ENCODE measurements around the gene USH1C.

DNA sequence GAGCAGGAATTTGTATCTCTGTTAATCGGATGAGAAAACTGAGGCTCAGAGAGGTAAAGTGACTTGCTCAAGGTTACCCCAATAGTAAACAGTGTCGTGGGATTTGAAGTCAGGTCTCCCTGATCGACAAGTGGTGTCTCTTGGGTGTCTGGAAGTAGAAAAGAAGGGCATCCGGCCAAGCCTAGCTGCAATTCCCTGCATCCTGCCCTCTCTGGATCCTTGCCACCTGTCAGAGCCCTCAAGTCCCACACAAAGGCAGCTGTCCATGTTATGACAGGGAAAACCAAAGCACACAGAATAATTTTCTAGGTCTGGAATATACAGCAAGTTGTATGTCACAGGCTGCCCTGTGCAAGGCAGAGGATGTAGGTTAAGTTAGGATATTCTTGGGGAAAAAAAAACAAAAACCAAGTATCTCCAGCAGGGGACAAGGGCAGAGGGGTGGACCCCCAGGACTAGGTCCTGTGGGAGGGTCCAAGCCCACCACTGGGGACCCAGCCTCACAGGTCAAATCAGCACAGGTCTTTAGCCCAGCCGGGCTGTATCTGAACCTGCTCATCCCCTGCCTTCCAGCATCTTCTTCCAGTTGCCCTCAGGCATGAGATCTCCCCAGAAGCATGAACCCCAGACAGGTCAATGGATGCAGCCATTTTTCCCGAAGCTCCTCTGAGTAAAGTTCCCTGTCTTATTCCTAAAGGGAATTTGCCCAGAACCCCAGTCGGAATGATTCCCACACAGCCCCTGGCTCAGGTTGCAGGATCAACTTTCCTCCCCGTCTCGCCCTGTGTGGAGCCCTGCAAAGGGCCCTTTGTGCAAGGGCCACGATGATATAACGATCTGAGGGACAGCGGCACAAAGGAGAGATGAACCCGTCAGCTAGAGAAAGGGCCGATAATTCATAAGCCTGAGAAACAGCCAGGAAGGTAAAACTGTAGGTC, 15.0 kb downstream of the USH1C start:
- TF ChIP-seq, protein P1, sequence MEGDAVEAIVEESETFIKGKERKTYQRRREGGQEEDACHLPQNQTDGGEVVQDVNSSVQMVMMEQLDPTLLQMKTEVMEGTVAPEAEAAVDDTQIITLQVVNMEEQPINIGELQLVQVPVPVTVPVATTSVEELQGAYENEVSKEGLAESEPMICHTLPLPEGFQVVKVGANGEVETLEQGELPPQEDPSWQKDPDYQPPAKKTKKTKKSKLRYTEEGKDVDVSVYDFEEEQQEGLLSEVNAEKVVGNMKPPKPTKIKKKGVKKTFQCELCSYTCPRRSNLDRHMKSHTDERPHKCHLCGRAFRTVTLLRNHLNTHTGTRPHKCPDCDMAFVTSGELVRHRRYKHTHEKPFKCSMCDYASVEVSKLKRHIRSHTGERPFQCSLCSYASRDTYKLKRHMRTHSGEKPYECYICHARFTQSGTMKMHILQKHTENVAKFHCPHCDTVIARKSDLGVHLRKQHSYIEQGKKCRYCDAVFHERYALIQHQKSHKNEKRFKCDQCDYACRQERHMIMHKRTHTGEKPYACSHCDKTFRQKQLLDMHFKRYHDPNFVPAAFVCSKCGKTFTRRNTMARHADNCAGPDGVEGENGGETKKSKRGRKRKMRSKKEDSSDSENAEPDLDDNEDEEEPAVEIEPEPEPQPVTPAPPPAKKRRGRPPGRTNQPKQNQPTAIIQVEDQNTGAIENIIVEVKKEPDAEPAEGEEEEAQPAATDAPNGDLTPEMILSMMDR (IDR thresholded peaks at IDR 0.05): no peak
- TF ChIP-seq POLR2A (IDR thresholded peaks at IDR 0.05): no peak

Data from testis (tissue), 2 donors.